Activated CD4-positive, alpha-beta T cell treated with anti-CD3 and anti-CD28 coated beads for 24 hours (primary cell): Measurements from ENCODE around the gene FAM217A.

Experiments used
- DNase-seq, 2 donors: peaks; one replicate each; pipeline ENCODE4 v3.0.0-alpha.2; 2020; ENCODE audit warnings: low read depth in 2 of 2

Gene FAM217A

GRCh38 chr6:4084444-4085331 lies 5.8 kb upstream of the FAM217A start:
- DNase-seq = no peak

DNA sequence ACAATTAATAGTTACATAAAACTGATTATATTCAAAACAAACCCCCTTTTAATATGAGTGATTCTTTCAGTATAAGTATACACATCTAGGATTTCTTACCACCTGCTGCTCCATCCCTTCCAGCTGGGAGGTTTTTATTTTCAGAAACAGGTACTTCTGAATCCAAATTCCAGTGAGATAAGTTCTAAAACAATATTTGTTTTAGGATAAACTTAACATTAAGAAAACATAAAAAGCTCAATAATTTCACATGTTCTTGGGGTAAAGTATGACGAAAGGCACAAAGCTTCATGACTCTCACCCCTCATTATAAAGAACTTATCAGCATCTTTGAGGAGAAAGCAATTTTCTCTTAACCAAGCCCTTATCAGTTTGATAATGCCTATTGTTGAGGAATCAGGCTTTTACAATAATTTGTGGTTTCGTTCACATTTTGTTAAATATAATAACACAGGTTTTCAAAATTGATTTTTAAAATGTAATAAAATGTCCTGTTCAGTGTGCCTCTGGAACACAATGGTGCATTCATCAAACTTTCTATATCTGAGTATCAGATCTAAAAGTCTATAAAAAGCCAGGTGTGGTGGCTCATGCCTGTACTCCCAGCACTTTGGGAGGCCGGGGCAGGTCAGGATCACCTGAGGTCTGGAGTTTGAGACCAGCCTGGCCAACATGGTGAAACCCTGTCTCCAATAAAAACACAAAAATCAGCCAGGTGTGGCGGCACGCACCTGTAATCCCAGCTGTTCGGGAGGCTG lies 4.3 kb downstream of the FAM217A start:
- DNase-seq = no peak

DNA sequence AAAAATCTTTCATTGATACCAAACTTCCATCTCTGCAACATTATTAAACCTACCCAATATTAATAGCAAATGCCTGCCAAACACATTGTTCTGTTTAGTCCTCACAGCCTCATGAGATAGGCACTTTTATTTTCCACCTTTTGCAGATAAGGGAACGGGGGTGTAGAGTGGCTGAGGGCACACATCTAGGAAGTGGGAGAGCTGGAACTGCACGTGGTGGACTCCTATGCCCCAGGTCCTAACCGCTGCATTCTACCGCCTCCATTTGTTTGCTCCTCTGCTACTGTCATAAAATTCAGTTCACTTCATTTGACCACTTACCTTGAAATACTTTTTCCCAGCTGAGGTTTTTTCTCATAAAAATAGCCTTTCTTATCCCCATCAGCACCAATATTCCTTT lies 7.6 kb downstream of the FAM217A start:
- DNase-seq = no peak

- no peak for DNase-seq
Measured at GRCh38 chr6:4069199-4069598, 9.7 kb downstream of the FAM217A start.

DNA sequence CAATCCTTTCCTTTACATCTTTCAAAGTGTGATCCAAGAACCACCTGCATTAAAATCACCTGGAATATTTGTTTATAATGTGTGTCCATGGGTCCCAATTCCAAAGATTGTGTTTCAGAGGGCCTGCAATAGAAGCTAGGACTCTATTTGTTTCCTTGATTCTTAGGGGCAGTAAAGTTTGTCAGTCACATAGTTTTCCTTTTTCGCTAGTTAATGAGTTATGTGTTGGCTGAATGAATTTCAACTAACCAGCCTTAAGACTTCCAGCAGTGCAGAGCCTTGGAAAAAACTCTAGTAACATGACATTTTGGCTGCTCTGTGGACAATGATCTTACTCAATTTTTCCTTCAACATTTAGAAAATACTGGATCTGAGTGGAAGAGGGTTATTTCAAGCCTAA lies 11.3 kb downstream of the FAM217A start:
- no peak for DNase-seq

DNA sequence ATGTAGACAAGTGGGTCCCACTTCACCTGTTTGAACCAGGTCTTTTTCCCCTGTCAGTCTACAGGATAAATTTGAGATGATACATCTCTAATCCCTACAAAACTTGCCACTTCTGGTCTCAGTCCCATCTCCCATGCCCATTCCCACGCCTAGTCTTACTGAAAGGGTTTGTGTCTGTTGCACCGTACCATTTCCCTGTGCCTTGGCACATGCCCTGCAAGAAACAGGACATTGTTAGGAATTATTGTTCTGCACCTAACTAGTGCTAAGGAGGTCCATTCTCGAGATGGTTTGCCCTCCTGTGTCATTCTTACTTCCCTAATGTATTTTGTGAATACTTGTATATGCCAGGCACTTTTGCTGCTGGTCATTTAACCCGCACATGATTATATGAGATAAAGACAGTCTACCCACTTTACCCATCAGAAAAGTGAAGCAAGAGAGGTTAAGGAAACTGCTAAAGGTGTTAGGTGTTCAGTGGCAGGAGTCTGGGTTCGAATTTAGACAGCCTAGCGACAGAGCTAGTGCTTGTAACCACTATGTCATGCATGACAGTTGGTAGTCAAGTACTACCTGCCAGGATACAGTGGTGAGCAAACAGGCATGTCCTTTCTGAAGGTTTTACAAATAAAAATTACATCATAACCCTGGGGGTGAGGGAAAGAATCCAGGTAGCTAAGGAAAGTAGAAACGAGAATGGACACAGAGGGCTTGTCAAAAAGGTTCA lies 12.7 kb downstream of the FAM217A start:
- DNase-seq = no peak

DNA sequence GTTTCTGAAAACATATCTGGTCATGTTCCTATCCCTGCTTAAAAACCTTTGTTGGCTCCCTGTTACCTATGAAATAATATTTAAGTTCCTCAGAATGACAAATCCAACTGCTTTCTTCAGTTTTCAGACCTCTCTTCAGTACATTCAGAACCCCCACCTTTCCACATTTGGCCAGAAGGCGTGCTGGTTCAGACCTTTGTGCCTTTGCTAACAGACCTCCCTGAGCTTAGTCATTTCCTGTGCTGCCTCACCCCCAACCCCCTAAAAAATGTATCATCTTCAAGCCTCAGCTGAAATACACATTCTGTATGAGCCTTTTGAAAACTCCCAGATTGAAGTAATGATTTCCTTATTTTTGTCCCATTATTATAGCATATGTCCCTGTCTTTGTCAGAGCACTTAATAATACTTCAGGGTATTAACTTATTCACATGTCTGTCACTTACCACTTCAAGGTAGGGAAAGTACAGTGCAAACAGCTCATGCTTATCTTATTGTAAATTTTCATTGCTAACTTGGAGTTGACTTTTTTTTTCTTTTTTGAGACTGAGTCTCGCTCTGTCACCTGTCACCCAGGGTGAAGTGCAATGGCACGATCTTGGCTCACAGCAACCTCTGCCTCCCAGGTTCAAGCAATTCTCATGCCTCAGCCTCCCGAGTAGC lies 19.7 kb downstream of the FAM217A start:
- peak; percentile 28 to 46 for DNase-seq

DNA sequence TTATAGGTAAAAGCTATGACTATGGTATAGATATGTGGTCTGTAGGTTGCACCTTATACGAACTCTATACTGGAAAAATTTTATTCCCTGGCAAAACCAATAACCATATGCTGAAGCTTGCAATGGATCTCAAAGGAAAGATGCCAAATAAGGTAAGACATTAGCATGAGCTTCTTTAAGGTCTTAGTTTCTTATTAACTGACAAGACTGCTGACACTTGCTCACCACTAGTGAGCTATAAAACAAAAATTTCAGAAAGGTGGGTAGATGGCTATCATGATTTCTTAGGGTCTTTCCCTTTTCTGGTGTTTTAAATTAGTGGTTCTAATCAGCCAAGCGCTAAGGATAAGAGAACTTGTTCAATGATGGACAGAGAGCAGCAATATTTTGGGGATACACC lies 21.9 kb downstream of the FAM217A start:
- no peak for DNase-seq

DNA sequence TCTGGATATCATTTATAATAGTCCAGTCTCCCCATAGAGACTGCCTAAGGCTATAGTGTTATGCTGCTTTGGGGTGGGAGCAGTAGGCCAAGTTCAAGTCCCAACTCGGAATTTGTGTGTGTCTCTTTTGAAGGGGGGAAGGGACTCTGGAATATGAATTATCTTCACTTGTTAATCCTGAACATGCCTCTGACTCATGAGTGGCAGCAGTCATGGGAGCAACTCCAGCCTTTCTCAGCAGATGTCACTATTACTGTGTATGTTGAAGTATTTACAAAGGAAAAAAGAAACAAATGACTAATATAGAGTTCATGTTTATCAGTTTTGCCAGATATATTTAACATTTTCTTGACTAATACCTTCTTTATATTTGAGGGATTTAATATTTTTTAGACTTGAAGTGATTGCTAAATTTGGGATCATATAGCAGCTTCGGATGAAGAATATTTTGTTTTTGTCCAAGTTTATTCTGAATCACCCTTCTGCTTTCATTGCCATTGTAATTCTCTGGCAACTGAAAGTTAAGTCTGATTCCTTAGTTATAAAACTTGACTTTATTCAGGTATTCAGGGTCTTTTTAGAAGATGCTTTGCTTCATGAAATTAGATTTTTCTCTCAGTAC lies 23.4 kb downstream of the FAM217A start:
- no peak for DNase-seq

- DNase-seq = no peak
Measured at GRCh38 chr6:4049246-4049645, 29.7 kb downstream of the FAM217A start.

DNA sequence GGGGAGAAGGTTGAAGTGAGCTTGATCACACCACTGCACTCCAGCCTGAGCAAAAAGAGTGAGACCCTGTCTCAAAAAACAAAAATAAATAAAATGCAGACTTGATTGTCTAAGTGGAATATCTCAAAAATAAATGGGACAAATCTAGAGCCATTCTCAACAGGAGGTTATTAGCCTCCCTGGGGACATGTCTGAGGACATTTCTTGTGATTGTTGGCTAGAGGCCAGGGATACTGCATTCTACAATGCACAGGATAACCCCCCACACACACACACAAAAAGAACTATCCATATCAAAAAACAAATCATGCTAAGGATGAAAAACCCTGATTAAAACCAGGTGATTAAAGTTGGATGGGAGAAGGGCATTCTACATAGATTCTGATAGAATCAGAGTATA lies 37.5 kb downstream of the FAM217A start:
- DNase-seq = no peak

DNA sequence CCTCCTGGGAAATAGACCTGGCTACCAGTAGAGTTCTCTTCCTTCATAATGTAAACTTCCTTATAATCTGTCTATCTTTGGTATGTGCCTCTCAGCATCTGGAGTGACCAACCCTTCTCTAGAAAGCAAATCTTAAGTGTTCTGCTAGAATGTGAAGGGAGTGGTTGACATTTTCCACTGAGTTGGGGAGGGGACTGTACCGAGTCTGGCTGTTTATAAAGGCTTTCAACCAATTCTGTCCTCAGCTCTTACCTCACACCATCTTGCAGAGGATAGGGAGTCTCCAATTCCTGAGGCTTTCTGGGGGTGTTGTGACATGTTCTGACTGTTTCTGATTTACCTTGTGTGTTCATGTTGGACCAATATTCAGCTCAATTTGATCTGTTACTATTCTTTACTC lies 39.6 kb downstream of the FAM217A start:
- DNase-seq = no peak

DNA sequence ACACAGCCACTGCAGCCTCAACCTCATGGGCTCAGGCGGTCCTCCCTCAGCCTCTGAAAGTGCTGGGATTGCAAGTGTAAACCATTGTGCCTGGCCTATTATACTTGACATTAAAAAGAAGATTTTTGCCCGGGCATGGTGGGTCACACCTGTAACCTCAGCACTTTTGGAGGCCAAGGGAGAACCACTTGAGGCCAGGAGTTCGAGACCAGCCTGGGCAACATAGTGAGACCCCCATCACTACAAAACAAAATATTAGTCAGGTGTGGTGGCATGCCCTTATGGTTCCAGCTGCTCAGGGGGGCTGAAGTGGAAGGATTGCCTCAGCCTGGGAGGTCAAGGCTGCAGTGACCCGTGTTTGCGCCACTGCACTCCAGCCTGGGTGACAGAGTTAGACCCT lies 42.4 kb downstream of the FAM217A start:
- no peak for DNase-seq

DNA sequence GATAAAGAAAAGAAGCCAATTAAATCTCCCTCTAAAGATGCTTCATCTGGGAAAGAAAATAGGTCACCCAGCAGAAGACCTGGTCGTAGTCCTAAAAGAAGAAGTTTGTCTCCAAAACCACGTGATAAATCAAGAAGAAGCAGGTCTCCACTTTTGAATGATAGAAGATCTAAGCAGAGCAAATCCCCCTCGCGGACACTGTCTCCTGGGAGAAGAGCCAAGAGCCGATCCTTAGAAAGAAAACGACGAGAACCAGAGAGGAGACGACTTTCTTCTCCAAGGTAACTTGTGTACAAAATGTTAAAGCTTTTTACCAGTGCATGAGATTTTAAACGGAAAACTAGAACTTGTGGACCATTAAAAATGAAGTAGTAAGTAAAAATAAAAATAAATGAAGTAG lies 46.5 kb downstream of the FAM217A start:
- DNase-seq = no peak

DNA sequence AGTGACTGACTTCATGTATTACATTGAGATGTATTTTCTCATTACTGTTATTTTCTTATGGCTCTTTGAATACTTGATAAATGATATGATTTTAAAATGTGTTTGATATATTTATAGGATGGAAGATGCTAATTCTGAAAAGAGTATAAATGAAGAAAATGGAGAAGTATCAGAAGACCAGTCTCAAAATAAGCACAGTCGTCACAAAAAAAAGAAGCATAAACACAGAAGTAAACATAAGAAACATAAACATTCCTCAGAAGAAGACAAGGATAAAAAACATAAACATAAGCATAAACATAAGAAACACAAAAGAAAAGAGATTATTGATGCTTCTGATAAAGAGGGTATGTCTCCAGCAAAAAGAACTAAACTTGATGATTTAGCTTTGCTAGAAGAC lies 47.5 kb downstream of the FAM217A start:
- DNase-seq = no peak

- no peak for DNase-seq
Measured at GRCh38 chr6:4030669-4031068, 48.3 kb downstream of the FAM217A start.

DNA sequence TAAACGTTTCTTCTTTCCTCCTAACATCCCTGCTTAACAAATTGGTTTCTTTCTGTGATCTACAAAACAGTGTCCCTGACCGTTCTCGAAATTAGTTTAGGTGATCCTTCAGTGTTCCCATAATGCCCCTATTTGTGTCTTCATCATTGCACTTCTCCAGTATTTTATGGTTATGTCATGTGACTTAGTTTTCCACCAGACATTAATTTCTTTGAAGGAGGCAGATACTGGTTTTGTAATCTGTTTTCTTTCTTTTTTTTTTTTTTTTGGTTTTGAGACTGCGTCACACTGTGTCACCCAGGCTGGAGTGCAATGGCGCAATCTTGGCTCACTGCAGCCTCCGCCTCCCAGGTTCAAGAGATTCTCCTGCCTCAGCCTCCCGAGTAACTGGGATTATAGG lies 49.2 kb downstream of the FAM217A start:
- DNase-seq = no peak

DNA sequence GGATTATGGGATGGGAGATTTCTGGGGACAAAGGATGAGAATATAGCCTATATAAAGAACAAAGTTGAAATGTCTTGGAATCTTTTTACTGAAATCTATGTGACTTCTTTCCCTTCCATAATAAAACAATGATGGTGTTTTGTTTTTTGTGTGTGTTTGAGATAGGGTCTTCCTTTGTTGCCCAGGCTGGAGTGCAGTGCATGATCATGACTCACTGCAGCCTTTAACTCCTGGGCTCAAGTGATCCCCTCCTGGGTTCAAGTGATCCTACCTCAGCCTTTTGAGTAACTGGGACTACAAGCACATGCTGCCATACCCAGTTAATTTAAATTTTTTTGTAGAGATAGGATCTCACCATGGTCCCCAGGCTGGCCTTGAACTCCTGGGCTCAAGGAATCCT lies 50.9 kb downstream of the FAM217A start:
- no peak for DNase-seq

- DNase-seq = no peak
Measured at GRCh38 chr6:4025681-4026080, 53.3 kb downstream of the FAM217A start.

DNA sequence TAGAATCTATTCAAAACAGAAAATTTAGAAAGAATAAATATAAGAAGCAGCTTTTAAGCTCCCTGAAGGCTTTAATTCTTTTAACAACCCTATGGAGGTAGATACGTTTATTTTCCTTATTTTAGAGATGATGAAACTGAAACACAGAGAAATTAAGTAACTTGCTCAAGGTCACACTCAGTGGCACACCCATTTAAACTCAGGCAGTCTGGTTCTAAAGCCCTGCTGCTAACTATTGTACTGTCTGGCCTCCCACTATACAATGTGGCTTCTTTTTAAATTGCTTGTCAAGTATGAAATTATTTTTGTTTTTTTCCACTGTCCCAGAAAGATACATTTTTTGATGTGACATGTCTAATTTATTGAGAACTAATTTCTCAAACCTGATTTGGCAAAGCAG lies 55.7 kb downstream of the FAM217A start:
- no peak for DNase-seq

- no peak for DNase-seq
Measured at GRCh38 chr6:4021854-4022695, 56.9 kb downstream of the FAM217A start.
